MCF 10A (cell line): ENCODE measurements around the gene CILP. TPM values are rescaled to one million over a fixed set of nuclear protein-coding genes. Genes with fewer than 3 reads are reported as not detected.

Experiments
- BruUV-seq: library from RNA; stranded (reverse); fragments of 400-500 nt; replicated peaks from 2 replicates; lab custom pipeline; 2021; lab: Mats Ljungman, UMichigan
- CTCF ChIA-PET: fragments of 300-600 bp; sonication (Branson Sonifier 250); formaldehyde crosslinking; extraction: SDS; loops from one replicate; lab custom pipeline; 2021; ENCODE audit warnings: antibody characterized with exemption, inconsistent platforms; lab: Yijun Ruan, JAX
- POLR2A ChIA-PET: fragments of 300-600, 350-650 bp; sonication (Branson Sonifier 250); formaldehyde crosslinking; extraction: SDS; loops from one replicate; lab custom pipeline; 2020; ENCODE audit warnings: antibody characterized with exemption, inconsistent platforms; lab: Yijun Ruan, JAX
- DNase-seq: peaks from one replicate; pipeline ENCODE4 v3.0.0-alpha.2; 2018; ENCODE audit not compliant: unreplicated experiment
- H3K27ac Mint-ChIP-seq: one replicate; pipeline ENCODE4 v1.8.0; 2022; ENCODE audit warnings: mild to moderate bottlenecking, low read depth, mixed read lengths; ENCODE audit not compliant: unreplicated experiment
- H3K27me3 Mint-ChIP-seq: one replicate; pipeline ENCODE4 v1.8.0; 2022; ENCODE audit warnings: mixed read lengths; ENCODE audit not compliant: insufficient read depth, unreplicated experiment
- H3K36me3 Mint-ChIP-seq: one replicate; pipeline ENCODE4 v1.8.0; 2022; ENCODE audit warnings: mild to moderate bottlenecking, moderate library complexity, mixed read lengths; ENCODE audit not compliant: insufficient read depth, unreplicated experiment
- H3K4me1 Mint-ChIP-seq: one replicate; pipeline ENCODE4 v1.8.0; 2022; ENCODE audit warnings: mixed read lengths; ENCODE audit not compliant: insufficient read depth, unreplicated experiment
- H3K4me3 Mint-ChIP-seq: one replicate; pipeline ENCODE4 v1.8.0; 2022; ENCODE audit warnings: mild to moderate bottlenecking, moderate library complexity, mixed read lengths; ENCODE audit not compliant: unreplicated experiment
- H3K9me3 Mint-ChIP-seq: one replicate; pipeline ENCODE4 v1.8.0; 2022; ENCODE audit warnings: mixed read lengths; ENCODE audit not compliant: unreplicated experiment
- intact Hi-C: fragments of 100-400 bp; cut with micrococcal nuclease; formaldehyde crosslinking; loops from 2 replicates; pipeline ENCODE4 v1.14.1; 2022
- total RNA-seq: library from RNA; stranded (reverse); gene quantifications from 2 replicates; pipeline ENCODE4 v1.2.3, GENCODE V29; 2022
- TF ChIP-seq, protein P1 (sequence below): fragments of 200-600 bp; IDR thresholded peaks from one replicate; pipeline ENCODE4 v1.8.0; 2022; ENCODE audit warnings: antibody characterized with exemption, mild to moderate bottlenecking; ENCODE audit not compliant: unreplicated experiment

The CILP gene
- total RNA-seq, 1 experiment from 2014 or later, result not detected

DNA sequence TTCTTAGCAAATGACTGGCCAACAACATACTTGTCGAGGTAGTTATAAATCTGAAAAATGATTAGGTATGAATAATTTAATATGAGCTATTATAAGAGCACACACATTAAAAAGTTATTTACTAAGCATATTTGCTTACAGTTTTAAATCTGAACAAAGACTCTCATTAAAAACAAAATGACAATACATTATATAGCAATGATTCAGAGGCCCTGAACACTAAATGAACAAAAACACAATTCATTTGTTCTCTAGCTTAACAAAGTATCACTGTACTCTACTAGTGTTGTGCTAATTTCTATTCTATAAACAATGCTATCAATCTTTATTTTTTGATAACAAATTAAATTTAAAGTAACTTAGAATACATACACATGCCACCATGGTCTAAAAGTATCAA is 47.1 kb downstream of the CILP start:
- H3K9me3 Mint-ChIP-seq, result no peaks in the 10 kb centered on the region
- no peak overlapping the region for H3K4me3 Mint-ChIP-seq
- H3K36me3 Mint-ChIP-seq, result peaks cover 75% of the 10 kb centered on the region
- no peak for DNase-seq
- H3K4me1 Mint-ChIP-seq, result no peaks in the 10 kb centered on the region
- POLR2A ChIA-PET, result interaction anchor here (0.6 to 1.9 kb wide), 4 partner anchors 12 to 167 kb away, joined by 3 to 15 read pairs (median 4); partner anchors contain the start of gene CLPX
- intact Hi-C loops, result no loop called here
- BruUV-seq, result no TSS peak
- no peaks in the 10 kb centered on the region for H3K27me3 Mint-ChIP-seq
- H3K27ac Mint-ChIP-seq, result no peak overlapping the region
- TF ChIP-seq, protein P1, sequence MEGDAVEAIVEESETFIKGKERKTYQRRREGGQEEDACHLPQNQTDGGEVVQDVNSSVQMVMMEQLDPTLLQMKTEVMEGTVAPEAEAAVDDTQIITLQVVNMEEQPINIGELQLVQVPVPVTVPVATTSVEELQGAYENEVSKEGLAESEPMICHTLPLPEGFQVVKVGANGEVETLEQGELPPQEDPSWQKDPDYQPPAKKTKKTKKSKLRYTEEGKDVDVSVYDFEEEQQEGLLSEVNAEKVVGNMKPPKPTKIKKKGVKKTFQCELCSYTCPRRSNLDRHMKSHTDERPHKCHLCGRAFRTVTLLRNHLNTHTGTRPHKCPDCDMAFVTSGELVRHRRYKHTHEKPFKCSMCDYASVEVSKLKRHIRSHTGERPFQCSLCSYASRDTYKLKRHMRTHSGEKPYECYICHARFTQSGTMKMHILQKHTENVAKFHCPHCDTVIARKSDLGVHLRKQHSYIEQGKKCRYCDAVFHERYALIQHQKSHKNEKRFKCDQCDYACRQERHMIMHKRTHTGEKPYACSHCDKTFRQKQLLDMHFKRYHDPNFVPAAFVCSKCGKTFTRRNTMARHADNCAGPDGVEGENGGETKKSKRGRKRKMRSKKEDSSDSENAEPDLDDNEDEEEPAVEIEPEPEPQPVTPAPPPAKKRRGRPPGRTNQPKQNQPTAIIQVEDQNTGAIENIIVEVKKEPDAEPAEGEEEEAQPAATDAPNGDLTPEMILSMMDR, result no peak
- CTCF ChIA-PET, result no interaction called here

DNA sequence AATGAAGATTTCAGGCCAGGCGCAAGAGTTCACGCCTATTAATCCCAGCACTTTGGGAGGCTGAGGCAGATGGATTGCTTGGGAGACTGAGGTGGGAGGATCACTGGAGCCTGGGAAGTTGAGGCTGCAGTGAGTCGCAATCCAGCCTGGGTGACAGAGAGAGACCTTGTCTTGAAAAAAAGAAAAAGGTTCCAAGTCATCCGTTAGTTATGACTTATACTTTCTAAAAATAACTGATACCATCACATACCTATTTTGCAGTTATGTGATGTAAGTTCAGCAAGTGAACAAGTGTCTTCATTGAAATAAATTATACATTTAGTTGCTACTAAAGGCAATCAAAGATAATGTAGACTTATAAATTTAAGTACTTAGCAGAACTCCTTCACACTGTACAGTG is 48.2 kb downstream of the CILP start:
- no TSS peak for BruUV-seq
- no peaks in the 10 kb centered on the region for H3K4me1 Mint-ChIP-seq
- H3K27me3 Mint-ChIP-seq, result no peaks in the 10 kb centered on the region

DNA sequence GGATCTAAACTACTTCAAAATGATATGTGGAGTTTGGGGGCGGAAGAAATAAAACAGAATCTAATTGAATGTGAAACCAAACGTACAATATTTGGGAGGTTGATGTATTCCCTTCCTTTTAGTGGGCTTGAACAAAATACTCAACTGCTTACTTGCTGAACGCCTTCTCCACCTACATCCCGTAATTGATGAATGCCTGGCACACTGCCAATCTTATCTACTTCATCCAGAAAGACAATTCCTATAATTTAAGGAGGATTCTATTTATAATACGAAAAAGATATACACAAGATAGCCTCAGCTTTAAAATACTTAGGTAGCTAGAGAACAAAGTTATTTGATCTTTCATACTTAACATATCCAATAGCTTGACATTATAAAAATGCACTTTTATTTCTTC is 54.6 kb downstream of the CILP start:
- Mint-ChIP-seq H3K27ac (no peak overlapping the region), H3K27me3 (no peaks in the 10 kb centered on the region), H3K9me3 (no peaks in the 10 kb centered on the region), H3K4me3 (no peak overlapping the region), H3K36me3 (peaks cover 86% of the 10 kb centered on the region), H3K4me1 (no peaks in the 10 kb centered on the region)
- no peak for DNase-seq
- TF ChIP-seq, protein P1, result no peak
- intact Hi-C loops, result no loop called here
- POLR2A ChIA-PET, result interaction anchor here (0.5 to 1.2 kb wide), 3 partner anchors 14 to 148 kb away, joined by 3 to 4 read pairs (median 4); partner anchors contain the start of gene RNU5B-1
- CTCF ChIA-PET, result no interaction called here
- no TSS peak for BruUV-seq

More for the DNA sequence above, 48.2 kb downstream of the CILP start:
- Mint-ChIP-seq H3K9me3 (no peaks in the 10 kb centered on the region), H3K36me3 (peaks cover 77% of the 10 kb centered on the region), H3K4me3 (no peak overlapping the region), H3K27ac (no peak overlapping the region)
- intact Hi-C loops, result no loop called here
- DNase-seq, result no peak
- CTCF ChIA-PET, result interaction anchor here (2.3 kb wide), 1 partner anchor 129 kb away, joined by 5 read pairs; no protein-coding TSS in a partner anchor
- POLR2A ChIA-PET, result no interaction called here
- TF ChIP-seq, protein P1, result no peak

DNA sequence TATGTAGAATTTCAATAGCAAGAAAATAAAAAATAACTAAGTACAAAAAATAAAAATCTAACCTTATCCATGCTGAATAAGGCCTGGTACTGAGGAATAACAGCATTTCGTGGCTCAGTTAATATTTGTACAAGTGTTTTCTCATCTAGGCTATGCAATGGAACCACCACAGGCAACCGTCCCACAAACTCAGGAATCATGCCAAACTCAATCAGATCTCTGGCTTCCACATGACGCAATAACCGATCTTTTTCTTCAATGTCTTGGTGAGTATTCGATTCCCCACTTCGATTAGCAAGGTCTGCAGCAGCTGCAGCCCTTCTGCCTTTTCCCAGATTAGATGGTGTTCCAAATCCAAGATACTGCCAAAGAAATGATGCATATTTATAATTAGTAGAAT is 56.6 kb downstream of the CILP start:
- intact Hi-C loops, result no loop called here
- Mint-ChIP-seq H3K9me3 (no peaks in the 10 kb centered on the region), H3K4me3 (no peak overlapping the region), H3K27me3 (no peaks in the 10 kb centered on the region), H3K4me1 (no peaks in the 10 kb centered on the region), H3K27ac (no peak overlapping the region), H3K36me3 (peaks cover 94% of the 10 kb centered on the region)
- DNase-seq, result no peak
- POLR2A ChIA-PET, result interaction anchor here (4.0 kb wide), 1 partner anchor 10 kb away, joined by 15 read pairs; no protein-coding TSS in a partner anchor
- CTCF ChIA-PET, result no interaction called here
- BruUV-seq, result no TSS peak
- TF ChIP-seq, protein P1, result no peak
